NCI-H1930 (cell line): ENCODE results near the gene NLGN2.

Experiments
- DNase-seq, 2 experiments: peaks; one replicate each; lab custom pipeline; 2025; lab: John Stamatoyannopoulos, UW

Gene NLGN2

GRCh38 chr17:7437950-7438614 lies 30.4 kb downstream of the NLGN2 start:
- no peak for DNase-seq

GRCh38 chr17:7438656-7439460 lies 31.2 kb downstream of the NLGN2 start:
- DNase-seq = no peak

- no peak for DNase-seq
Observed at GRCh38 chr17:7439462-7440112, 31.9 kb downstream of the NLGN2 start, which contains the start of gene FGF11. FGF11 (plus strand) TSS chr17:7439512; CDS start chr17:7439621, 109 bp downstream.

- peak; percentile 14 to 57 for DNase-seq
Observed at GRCh38 chr17:7440113-7440833, 32.6 kb downstream of the NLGN2 start.

- no peak for DNase-seq
Observed at GRCh38 chr17:7440834-7441195, 33.2 kb downstream of the NLGN2 start.

- no peak for DNase-seq
Observed at GRCh38 chr17:7441266-7441665, 33.6 kb downstream of the NLGN2 start.

- DNase-seq = no peak
Observed at GRCh38 chr17:7442142-7442541, 34.5 kb downstream of the NLGN2 start.

GRCh38 chr17:7443499-7444485 lies 36.1 kb downstream of the NLGN2 start:
- no peak for DNase-seq

- DNase-seq = no peak
Observed at GRCh38 chr17:7444682-7445618, 37.3 kb downstream of the NLGN2 start, which contains the start of gene CHRNB1. CHRNB1 (plus strand) TSS chr17:7445061; CDS start chr17:7445128, 67 bp downstream.

- no peak for DNase-seq
Observed at GRCh38 chr17:7445619-7445968, 37.9 kb downstream of the NLGN2 start.

- no peak for DNase-seq
Observed at GRCh38 chr17:7448461-7448860, 40.8 kb downstream of the NLGN2 start.

- no peak for DNase-seq
Observed at GRCh38 chr17:7459961-7460545, 52.4 kb downstream of the NLGN2 start.

GRCh38 chr17:7460850-7461660 lies 53.4 kb downstream of the NLGN2 start:
- no peak for DNase-seq

GRCh38 chr17:7462474-7463371 lies 55.1 kb downstream of the NLGN2 start:
- DNase-seq = no peak

- DNase-seq = no peak
Observed at GRCh38 chr17:7463372-7463846, 55.8 kb downstream of the NLGN2 start.

GRCh38 chr17:7464081-7464480 lies 56.4 kb downstream of the NLGN2 start:
- no peak for DNase-seq

GRCh38 chr17:7465597-7466275 lies 58.1 kb downstream of the NLGN2 start:
- no peak for DNase-seq
